SKM-1 (cell line): ENCODE data around the gene GP9.

ENCODE experiments used
- DNase-seq: peaks from one replicate; lab custom pipeline; 2025; ENCODE audit not compliant: unreplicated experiment; lab: John Stamatoyannopoulos, UW

The GP9 gene

DNA sequence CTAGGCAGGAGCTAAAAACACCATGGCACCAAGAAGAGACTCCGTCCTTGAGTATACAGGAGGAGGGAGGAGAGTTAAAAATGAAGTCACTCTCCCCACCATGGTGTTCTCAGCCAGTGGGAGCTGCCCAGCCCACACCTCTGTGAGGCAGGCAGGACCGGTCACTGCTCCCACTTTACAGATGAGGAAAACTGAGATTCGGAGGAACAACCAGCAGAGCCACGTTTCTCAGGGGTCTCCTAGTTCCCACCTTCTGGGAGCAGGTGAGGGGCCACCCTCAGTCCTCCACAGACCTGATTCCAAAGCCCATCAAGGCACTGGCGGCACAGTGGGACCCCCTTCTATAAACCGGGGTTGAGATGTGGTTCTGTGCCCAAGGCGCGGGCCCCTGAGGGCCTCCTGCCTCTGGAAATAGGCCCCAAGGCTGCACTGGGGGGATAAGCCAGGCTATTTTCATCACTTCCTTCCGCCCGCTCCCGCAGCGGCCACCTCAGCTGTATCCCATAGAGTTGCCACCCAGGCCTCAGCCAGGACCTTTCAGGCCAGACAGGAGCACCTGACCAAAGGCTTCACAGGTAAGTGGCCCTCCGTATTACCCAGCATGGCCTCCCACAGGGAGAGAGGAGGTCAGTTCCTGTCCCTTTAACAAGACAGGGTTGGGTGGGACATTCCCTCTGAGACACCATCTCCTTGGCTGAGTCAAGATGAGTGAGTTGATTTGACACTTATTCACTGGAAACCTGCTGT is at the start of gene GP9:
Gene GP9, plus strand, starts transcription at position 504 of the 747 bp plus-strand sequence. CDS start 961 bp downstream, outside the sequence.
- no peak for DNase-seq

DNA sequence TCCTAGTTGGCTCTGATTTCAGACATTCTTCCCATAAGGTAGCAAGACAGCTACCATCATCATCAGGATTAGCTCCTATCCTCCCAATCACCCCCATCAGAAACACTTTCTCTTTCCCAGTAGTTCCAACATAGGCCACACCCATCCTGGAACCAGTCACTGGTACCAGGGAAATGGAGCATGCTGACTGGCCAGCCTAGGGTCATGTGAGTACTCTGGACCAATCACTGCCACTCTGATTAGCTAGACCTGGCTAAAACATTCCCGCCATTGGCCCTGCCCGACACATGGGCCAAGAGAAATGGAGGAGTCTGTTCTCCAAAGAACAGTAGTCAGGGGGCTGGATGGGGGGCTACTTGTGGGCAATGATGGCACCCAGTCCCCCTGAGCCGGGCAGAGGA is 47.1 kb upstream of the GP9 start:
- no peak for DNase-seq

DNA sequence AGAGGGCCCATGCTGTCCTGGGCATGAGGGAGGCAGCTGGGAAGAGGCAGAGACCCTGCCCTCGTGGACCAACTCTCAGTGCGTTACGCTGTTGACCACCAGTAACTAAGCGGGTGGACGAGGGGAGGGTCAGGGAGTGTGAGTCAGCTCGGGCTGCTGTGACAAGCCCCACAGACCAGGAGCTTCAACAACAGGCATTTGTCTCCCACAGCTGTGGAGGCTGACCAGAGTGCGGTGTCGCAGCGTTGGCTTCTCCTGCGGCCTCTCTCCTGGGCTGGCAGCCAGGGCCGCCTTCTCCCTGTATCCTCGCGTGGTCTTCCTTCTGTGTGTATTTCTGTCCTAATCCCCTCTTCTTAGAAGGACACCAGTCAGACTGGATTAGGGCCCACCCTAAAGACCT is 46.4 kb upstream of the GP9 start:
- DNase-seq, result no peak

DNA sequence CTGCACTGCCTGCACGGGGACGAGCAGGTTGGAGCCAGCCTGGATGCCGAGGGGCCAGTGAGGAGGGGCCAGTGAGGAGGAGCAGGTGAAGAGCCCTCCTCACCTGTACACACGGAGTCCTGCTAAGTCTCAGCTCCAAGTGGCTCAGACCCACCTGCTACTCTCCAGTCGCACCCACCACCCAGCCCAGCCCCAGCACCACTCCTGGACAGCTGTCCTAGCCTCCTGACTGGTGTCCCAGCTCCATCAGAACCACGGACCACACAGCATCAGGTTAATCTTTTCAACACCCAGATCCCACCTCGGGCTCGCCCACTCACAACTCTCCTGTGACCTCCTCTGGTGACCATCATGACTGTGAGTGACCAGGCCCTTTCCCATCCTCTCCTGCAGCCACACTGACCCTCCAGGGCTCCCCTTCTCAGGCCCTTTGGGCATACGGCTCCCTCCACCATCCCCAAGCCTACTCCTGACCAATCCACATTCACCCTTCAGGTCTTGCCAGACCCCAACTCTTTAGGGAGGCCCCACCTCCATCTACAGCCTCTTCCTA is 45.7 kb upstream of the GP9 start:
- DNase-seq, result no peak

DNA sequence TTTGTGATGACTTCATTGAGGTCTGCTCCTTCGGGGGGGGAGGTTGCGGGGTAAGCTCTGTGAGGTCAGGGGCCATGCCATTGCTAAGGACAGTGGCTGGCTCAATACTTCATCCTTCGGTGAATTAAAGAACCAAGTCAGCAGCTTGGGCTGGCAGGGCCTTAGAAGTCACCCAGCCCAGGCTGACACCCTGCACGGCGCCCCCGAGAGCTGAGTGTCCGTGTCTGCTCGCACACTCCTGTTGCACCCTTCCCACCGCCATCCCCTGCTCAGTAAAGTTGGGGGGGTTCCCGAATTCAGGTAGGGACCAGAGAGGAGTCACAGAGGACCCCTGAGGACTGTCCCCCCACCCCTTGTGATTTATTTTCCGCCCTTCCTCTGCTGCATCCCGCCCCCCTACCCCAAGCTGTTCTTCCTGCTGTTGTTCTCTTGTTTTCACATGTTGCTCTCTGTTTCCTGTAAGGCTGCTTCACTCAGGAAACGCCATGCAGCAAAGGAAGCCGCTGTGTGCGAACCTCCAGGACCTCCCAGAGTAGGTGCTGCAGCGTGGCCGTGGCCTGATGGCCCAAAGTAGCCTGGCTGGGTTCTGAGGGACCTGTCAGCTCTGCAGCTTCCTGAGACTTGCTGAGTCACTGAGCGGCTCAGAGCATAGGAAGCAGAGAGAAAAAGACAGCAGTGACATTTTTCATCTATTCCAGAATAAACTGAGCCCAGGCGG is 45.0 kb upstream of the GP9 start:
- DNase-seq, result no peak

DNA sequence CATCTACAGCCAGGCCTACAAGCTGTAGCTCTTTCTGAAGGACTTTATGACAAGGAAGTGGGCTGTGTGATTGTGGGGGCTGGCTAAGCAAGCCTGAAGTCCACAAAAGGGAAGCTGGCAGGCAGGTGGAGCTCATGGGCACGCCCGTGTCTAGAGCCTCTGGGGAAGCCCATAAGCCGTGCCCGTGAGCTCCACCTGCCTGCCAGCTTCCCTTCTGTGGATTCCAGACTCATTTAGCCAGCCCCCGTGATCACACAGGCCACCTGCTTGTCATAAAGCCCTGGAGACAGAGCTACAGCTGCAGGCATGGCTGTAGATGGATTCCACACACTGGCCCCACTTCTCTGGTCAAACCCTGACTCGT is 44.2 kb upstream of the GP9 start:
- no peak for DNase-seq

DNA sequence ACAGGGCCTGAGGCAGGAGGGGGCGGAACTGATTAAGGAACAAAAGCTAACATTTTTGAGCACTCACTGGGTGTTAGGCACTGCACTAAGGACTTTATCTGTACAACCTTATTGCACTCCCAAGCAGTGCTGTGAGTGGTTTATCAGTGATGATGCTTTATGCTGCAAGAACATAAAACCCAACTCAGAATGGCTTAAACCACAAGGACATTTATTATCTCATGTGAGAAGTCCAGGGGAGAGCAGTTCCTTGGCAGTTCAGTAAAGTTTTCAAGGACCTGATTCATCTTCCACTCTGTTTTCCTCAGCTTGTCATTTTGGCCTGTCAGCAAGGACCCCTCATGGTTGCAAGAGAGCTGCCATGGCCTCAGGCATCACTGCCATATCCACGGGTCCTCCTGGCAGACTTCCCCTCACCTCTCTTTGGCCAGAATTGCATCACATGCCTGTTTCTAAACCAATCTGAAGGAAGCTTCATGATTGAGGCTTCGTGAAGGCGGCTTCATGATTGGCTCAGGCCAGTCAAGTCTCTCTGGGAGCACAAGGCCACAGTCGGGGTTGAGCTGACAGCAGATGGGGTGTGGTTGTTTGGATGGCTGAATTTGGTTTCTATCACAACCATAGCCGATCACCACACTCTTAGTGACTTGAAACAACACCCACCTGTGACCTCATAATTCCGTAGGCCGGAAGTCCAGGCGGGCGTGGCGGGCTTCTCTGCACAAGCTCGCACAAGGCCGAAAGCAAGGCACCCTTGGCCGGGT is 43.7 kb upstream of the GP9 start:
- DNase-seq, result no peak

DNA sequence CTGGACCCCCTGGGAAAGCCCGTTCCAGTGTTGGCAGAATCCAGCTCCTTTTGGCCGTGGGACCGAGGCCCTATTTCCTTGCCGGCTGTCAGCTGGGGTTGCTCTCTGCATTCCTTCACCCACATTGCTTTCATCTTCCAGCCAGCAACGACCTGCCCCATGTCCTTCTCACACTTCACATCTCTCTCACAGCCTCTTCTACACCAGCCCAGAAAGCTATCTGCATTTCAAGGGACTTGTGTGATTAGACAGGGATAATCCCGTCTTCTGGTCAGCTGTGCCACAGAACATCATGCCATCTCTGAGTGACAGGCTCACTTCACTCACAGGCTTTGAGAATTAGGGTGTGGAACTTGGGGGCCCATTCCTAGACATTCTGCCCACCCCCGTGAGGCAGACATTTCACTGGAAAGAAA is 43.1 kb upstream of the GP9 start:
- no peak for DNase-seq

DNA sequence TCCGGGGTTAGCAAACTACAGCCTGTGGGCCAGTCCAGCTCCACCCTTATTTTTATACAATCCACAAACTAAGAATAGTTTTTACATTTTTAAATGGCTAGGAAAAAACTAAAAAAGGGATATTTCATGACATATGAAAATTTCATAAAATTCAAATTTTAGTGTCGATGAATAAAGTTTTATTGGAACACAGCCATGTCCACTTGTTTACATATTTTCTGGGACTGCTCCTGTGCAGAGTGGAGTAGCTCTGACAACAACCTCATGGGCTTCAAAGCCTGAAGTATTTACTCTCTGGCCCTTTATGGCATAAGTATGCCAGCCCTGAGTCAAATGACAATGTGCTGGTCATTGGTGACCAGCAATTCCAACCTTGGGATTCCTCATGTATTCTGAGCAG is 42.3 kb upstream of the GP9 start:
- no peak for DNase-seq

DNA sequence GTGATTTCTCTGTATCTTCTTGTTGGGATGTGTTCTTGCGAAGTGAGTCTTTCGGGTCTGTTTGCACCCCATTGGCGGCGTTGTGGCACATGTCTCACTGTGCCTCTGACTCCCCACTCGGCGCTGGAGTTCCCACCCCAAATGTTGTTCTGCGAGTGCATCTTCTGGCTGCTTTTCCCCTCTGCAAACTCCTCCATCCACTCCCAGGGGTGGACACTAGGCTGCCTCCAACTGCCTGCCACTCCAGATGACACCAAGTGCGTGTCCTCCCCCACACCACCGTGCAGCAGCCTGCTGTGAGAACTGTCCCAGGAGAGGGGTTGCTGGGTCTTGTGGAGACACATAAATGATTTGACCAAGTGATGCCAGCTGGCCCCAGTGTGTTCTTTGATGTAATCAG is 41.8 kb upstream of the GP9 start:
- DNase-seq, result no peak

DNA sequence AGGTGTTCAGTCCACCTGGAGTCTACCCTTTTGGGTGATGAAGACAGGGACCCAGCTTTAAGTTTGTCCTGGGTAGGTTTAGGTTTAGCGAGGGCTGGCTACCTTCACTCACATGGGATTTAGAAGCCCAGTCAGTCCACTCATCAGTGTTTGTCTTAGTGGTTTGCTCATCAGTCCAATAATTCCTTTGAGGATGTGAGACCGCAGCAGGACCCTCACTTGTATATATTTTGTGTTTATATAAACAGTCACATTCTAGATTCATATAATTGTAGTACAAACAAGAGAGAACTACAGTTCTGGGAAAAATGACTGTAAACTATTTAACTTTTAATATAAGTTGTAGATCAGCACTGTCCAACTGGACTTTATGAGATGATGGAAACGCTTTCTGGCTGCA is 41.3 kb upstream of the GP9 start:
- no peak for DNase-seq

DNA sequence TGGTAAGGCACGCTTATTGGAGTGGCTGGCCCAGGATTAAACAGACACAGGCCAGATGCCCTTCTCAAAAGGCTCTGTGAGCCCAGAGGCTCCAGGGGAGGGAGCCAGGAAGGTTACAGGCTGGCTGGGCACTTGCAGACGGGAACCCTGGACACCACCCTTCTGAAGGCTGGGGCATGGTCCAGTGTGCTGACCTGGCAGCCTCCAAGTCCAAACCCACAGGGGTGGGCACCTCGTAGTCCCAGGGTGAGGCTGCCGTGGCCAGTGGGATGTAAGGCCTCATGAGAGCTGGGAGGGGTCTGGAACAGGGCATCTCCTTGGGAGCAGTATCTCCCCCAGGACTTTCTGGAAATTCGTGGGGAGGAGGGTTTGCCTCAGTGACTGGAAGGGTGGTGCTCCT is 39.9 kb upstream of the GP9 start:
- DNase-seq, result no peak

DNA sequence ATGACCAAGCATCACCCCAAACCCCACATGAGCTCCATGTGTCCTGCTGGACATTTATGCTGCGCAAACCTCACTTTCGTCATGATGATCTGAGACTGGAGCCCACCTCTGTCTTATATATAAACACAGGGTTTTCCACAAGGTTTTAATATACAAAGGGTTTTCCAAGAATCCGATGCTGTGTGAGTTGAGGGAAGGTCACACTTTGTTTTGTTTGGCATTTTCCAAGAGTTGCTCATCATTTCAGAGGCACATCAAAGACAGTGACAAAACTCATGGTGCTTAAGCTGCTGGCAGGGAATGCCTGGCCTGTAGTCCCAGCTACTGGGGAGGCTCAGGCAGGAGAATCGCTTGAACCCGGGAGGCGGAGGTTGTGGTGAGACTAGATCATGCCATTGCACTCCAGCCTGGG is 39.4 kb upstream of the GP9 start:
- DNase-seq, result no peak

DNA sequence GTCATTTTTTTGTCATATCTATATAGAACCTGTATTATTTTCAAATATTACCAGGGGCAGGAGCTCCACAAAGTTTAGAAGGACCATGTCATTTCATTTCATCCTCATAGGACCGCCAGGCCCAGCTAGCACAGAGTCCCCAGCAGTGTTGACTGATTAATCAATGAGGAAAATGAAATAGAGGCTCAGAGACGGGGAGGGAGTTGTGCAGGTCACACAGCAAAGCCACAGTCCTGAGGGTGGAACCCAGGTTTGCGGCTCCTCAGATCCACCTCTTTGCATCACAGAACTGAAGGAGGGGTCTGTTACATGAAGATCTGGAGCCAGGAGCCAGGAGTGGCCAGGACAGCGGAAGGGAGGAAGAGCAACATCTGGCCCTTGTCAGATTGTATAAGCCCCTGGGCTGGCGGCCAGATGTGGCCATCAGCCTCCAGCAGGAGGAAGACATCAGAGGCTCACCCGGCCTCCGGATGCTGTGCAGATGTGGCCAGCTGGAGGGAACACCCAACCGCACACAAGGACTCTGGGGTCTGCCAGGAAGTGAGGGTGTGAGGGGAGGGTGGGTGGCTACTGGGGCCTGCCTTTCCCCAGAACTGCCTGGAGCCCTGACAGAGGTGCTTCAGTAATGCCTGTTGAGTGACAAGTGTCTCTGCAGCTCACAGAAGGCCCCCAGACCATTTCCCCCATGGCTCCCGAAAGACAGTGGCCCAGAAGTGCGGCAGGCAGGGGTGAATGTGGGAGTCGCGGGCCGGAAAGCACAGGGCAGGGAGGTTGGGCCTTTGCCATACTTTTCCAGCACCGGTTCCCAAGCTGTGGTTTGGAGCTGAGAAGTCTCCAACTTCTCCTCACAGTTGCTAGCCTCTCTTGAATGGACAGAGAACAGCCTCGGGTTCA is 38.2 kb upstream of the GP9 start:
- no peak for DNase-seq

DNA sequence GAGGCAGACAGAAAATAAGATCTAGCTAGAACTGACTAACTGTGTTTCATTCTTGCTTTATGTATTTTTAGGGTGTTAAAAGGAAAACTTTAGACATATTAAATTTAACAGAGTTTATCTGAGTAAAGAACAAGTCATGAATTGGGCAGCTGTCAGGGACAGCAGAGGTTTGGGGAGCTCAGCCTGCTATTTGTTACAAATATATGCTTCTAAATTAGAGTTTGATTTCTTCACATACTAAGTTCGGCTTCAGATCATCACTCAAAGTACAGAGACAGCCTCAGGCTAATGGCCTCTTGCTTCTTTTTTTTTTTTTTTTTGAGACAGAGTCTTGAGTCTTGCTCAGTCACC is 37.6 kb upstream of the GP9 start:
- DNase-seq, result no peak

DNA sequence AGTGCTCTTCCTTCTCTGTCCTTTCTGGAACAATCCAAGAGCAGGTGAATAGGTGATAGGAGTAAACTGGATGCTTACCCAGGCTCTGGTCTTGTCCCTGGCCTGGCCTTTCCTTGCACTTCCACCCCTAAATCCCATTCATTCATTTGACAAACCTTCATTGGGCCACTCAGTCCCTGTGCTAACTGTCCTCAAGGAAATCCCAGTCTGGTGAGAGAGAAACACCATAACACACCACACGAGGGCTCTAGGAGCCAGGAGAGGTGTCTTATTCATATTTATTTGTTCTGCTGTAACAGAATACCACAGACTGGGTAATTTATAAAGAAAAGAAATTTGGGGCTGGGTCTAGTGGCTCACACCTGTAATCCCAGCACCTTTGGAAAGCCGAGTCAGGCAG is 36.7 kb upstream of the GP9 start:
- no peak for DNase-seq

DNA sequence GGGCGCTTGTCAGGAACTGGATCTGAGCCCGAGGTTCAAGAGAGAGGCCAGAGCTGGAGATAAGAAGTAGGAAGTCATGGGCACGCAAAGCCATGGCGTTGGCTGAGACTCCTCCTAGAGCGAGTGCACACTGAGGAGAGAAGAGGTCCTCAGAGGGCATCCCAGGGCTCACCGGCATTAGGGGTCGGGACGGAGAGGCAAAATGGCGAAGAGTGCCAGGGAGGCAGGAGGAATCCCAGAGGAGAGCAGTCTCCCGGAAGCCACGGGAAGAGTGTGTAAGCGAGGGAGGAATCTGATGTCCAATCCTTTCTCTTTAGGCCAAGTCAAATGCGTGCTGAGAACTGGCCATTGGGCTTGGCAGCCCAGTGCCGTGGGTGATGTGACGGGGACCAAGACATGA is 35.5 kb upstream of the GP9 start:
- no peak for DNase-seq

DNA sequence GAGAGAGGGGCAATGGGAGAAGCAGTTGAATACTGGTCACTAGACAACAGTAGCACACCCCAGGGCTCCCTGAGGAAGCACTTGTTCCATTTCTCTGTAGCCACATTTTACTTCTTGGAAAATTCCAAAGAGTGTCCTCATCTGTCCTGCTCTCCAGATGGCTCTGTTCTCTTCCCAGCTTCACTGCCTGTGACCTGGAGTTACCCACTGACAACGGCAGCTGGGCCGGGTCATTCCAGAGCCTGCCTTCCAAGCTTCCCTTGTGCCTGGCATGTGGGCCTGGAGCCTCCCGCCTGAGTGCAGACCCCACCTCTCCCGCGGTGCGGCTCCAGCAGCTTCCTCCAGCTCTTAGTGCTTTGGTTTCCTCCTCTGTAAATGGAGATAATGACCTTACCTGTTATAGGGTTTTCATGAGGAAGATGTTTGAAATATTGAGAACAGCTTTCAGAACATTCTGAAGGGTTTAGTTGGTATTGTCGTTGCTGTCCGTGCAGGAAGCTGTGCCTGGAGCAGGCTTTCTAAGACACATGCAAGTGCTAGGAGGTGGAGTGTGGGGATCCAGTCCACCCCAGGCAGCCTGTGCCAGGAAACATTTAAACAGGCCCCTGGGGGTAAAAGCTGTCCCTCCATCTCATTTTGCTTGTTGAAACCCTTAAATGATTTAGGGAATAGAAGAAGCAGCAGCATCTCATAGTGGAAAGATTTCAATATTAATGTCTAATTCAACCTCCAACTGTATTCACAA is 34.7 kb upstream of the GP9 start:
- DNase-seq, result no peak

DNA sequence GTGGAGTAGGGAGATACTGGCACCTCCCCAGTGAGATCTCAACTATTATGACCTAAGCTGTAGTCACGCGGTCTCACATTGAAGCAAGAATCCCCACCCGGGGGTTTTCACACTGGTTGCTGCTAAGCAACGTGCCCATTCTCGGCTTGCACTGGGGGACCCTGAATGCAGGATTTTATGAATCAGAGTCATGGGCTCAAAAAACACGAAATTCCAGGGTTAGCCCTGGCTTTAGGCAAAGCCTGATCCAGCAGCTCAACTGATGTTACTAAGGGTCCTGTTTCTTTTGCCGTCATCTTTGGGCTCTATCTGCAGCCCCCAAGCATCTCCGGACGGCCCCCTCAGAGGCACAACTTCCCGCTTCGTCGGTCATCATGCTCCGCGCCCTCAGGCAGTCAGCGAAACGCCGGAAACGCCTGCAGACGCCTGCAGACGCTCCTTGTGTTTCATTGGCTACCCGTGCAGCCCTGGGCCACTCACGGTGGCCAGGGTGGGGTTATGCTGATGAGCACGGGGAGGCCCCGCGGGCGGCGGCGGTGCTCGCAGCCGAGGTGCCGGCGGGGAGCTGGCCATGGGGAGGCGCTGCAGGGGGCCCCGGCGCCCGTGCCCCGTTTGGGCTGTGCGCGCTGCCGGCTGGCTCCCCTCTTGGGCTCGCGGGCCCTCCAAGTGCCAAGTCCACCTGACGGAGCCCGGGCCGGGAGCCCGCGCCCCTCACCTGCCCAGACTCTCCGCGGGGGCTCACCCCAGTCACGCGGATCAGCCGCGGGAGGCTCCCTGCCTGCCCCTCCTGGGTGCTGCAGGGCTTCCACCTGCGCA is 33.6 kb upstream of the GP9 start:
- peak; percentile 83 for DNase-seq
